SU-DHL-6 (cell line): Measurements from ENCODE around the gene MPRIP.

Experiments used
- H2AFZ ChIP-seq: fragments of 200-600 bp; sonication (generic); 2 replicates; pipeline ENCODE4 v1.6.1; 2014; ENCODE audit warnings: low read depth, mild to moderate bottlenecking, moderate library complexity, mixed read lengths, antibody characterized with exemption, low read length; ENCODE audit not compliant: severe bottlenecking
- H3F3A ChIP-seq: fragments of 200-600 bp; shearing (Covaris generic); 2 replicates; pipeline ENCODE4 v1.6.0; 2016; ENCODE audit warnings: antibody characterized with exemption, mild to moderate bottlenecking; ENCODE audit not compliant: insufficient read depth
- H3K27ac ChIP-seq: fragments of 200-600 bp; sonication (generic); 2 replicates; pipeline ENCODE4 v1.5.1; 2016; ENCODE audit warnings: low read depth, mild to moderate bottlenecking, low read length, moderate library complexity, mixed read lengths
- H3K27me3 ChIP-seq: fragments of 200-600 bp; sonication (generic), shearing (Covaris generic); 2 replicates; pipeline ENCODE4 v1.6.0; 2014; ENCODE audit warnings: mild to moderate bottlenecking, low read length
- H3K36me3 ChIP-seq: fragments of 200-600 bp; sonication (generic); 2 replicates; pipeline ENCODE4 v1.6.1; 2014; ENCODE audit warnings: mild to moderate bottlenecking, low read length, mixed read lengths
- H3K4me2 ChIP-seq: fragments of 300-600, 200-600 bp; shearing (Covaris generic), sonication (generic); 2 replicates; pipeline ENCODE4 v1.6.0; 2014; ENCODE audit warnings: low read length, low read depth, mild to moderate bottlenecking; ENCODE audit not compliant: poor library complexity, severe bottlenecking
- H3K4me3 ChIP-seq: fragments of 200-600 bp; sonication (generic); 2 replicates; pipeline ENCODE4 v1.5.1; 2014; ENCODE audit warnings: antibody characterized with exemption, low read length, mild to moderate bottlenecking, mixed read lengths; ENCODE audit not compliant: insufficient read depth, poor library complexity, severe bottlenecking
- H3K79me2 ChIP-seq: fragments of 200-600 bp; sonication (generic); 2 replicates; pipeline ENCODE4 v1.6.1; 2014; ENCODE audit warnings: mild to moderate bottlenecking, low read length, moderate library complexity; ENCODE audit not compliant: insufficient read depth
- H3K9ac ChIP-seq: fragments of 200-600 bp; sonication (generic); 2 replicates; pipeline ENCODE4 v1.7.0; 2014; ENCODE audit warnings: mild to moderate bottlenecking, low read length
- H3K9me2 ChIP-seq: fragments of 200-600 bp; sonication (generic); replicated peaks from 2 replicates; pipeline ENCODE4 v1.6.1; 2014; ENCODE audit warnings: low read length; ENCODE audit not compliant: insufficient read depth
- H3K9me3 ChIP-seq: fragments of 200-600 bp; sonication (generic); 2 replicates; pipeline ENCODE4 v1.6.1; 2014; ENCODE audit warnings: low read length, mixed read lengths; ENCODE audit not compliant: insufficient read depth
- H4K20me1 ChIP-seq: fragments of 200-600 bp; sonication (generic); 2 replicates; pipeline ENCODE4 v1.6.1; 2014; ENCODE audit warnings: low read depth, mild to moderate bottlenecking, antibody characterized with exemption, low read length, moderate library complexity, mixed read lengths
- EZH2phosphoT487 ChIP-seq: fragments of 200-600 bp; sonication (generic), shearing (Covaris generic); conservative IDR thresholded peaks from 2 replicates; pipeline ENCODE4 v1.6.1; 2018; ENCODE audit warnings: mild to moderate bottlenecking, antibody characterized with exemption, low read length, moderate library complexity, mixed read lengths
- TF ChIP-seq, protein P1 (sequence below): fragments of 200-600 bp; sonication (generic); IDR thresholded peaks from one replicate; pipeline ENCODE4 v1.5.1; 2017; ENCODE audit warnings: antibody characterized with exemption, mild to moderate bottlenecking, low read length, moderate library complexity; ENCODE audit not compliant: insufficient read depth, poor library complexity, severe bottlenecking

Gene MPRIP

DNA sequence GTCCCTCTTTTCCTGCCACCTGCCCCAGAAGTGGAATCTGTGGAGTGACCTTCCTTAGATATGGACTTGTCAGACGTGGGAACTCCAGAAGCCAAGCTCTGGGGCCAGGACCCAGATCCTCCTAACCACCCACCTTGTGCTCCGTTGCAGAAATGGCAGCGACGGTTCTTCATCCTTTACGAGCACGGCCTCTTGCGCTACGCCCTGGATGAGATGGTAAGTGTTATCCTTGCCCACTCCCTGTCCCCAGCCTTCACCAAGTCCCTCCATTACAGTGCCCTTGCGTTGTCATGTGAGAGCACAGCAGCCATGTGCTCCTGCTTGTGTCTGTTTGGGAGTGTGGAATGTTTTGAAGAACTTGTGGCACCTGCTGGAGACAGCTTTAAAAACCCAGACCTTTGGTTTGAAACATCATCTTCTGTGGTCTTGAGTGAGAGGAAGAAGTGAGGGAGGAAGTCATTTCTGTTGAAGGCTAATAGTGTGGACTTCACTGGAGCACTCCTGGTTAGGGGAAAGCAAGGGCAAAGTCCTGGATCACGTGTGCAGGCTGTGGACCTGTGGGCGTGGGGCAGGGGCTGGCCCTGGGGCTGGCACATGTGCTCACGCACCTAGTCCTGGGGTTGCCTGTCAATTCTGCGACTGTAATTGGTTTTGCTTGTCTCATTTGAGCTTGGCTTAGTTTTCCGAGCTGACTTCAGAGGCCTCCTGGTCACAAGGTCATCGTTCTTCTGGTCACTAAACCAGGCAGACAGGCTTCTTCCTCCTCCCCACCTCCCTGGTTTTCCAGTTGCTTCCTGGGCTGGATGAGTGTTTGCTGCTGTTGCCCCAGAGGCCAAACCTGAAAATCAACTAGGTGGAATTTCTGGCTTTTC is 35.8 kb downstream of the MPRIP start:
- H3K27me3 ChIP-seq, result no peaks in the 10 kb centered on the region
- no peak overlapping the region for H3K27ac ChIP-seq
- peaks cover 6% of the 10 kb centered on the region; the same call in 1 of the 2 replicates for H3K79me2 ChIP-seq
- H4K20me1 ChIP-seq, result no peaks in the 10 kb centered on the region; the same call in 1 of the 2 replicates
- H3K9ac ChIP-seq, result no peak overlapping the region
- TF ChIP-seq, protein P1, sequence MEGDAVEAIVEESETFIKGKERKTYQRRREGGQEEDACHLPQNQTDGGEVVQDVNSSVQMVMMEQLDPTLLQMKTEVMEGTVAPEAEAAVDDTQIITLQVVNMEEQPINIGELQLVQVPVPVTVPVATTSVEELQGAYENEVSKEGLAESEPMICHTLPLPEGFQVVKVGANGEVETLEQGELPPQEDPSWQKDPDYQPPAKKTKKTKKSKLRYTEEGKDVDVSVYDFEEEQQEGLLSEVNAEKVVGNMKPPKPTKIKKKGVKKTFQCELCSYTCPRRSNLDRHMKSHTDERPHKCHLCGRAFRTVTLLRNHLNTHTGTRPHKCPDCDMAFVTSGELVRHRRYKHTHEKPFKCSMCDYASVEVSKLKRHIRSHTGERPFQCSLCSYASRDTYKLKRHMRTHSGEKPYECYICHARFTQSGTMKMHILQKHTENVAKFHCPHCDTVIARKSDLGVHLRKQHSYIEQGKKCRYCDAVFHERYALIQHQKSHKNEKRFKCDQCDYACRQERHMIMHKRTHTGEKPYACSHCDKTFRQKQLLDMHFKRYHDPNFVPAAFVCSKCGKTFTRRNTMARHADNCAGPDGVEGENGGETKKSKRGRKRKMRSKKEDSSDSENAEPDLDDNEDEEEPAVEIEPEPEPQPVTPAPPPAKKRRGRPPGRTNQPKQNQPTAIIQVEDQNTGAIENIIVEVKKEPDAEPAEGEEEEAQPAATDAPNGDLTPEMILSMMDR, result no peak
- TF ChIP-seq EZH2phosphoT487, result no peak
- no peak overlapping the region for H3K4me3 ChIP-seq
- H3K9me3 ChIP-seq, result no peaks in the 10 kb centered on the region
- no peak overlapping the region for H2AFZ ChIP-seq
- H3K9me2 ChIP-seq, result no peaks in the 10 kb centered on the region
- H3F3A ChIP-seq, result no peaks in the 10 kb centered on the region
- H3K36me3 ChIP-seq, result no peaks in the 10 kb centered on the region
- H3K4me2 ChIP-seq, result no peak overlapping the region

DNA sequence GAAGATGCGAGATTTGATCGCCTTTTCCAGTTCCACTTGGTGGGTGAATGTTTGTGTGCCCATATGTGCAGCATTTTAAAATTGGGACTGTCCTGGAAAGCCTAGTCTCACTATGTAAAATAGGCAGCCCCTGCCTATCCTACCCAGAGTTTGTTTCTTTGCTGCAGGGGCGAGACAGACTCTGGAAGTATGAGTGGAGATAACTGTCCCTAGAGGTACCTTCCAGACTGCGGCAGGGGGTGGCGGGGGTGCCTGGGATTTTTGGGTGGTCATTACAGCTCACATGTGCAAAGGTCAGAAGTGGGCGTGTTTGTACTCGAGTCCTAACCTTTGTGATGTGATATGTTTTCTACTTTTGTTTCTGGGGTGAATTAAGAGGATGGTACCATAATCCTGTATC is 36.6 kb downstream of the MPRIP start:
- H3K4me3 ChIP-seq, result no peak overlapping the region
- no peaks in the 10 kb centered on the region for H3K27me3 ChIP-seq
- H2AFZ ChIP-seq, result no peak overlapping the region
- H3F3A ChIP-seq, result no peaks in the 10 kb centered on the region
- no peaks in the 10 kb centered on the region; the same call in 1 of the 2 replicates for H4K20me1 ChIP-seq
- H3K36me3 ChIP-seq, result no peaks in the 10 kb centered on the region
- no peak overlapping the region for H3K4me2 ChIP-seq
- TF ChIP-seq EZH2phosphoT487, result no peak
- TF ChIP-seq, protein P1, result no peak
- no peaks in the 10 kb centered on the region for H3K9me3 ChIP-seq
- no peak overlapping the region for H3K9ac ChIP-seq
- no peaks in the 10 kb centered on the region for H3K9me2 ChIP-seq
- peaks cover 6% of the 10 kb centered on the region; the same call in 1 of the 2 replicates for H3K79me2 ChIP-seq
- H3K27ac ChIP-seq, result no peak overlapping the region

- H3K9ac ChIP-seq, result no peak overlapping the region
- no peak overlapping the region for H2AFZ ChIP-seq
- TF ChIP-seq EZH2phosphoT487, result no peak
- TF ChIP-seq, protein P1, result no peak
- no peaks in the 10 kb centered on the region for H3K9me2 ChIP-seq
- no peaks in the 10 kb centered on the region for H3K27me3 ChIP-seq
- no peaks in the 10 kb centered on the region for H3F3A ChIP-seq
- H3K4me2 ChIP-seq, result no peak overlapping the region
- no peaks in the 10 kb centered on the region for H3K36me3 ChIP-seq
- no peaks in the 10 kb centered on the region for H3K9me3 ChIP-seq
- H4K20me1 ChIP-seq, result no peaks in the 10 kb centered on the region; the same call in 1 of the 2 replicates
- no peak overlapping the region for H3K4me3 ChIP-seq
- peaks cover 6% of the 10 kb centered on the region; the same call in 1 of the 2 replicates for H3K79me2 ChIP-seq
- H3K27ac ChIP-seq, result no peak overlapping the region
These were observed 37.1 kb downstream of the MPRIP start for GRCh38 chr17:17079336-17079735.
